Activated T-cell treated with anti-CD3 and anti-CD28 coated beads, Interleukin-2, amount 50 U/mL, for 72 hours (primary cell): ENCODE data around the gene PLEKHG1. TPM values are rescaled to one million over a fixed set of nuclear protein-coding genes. Genes with fewer than 3 reads are reported as not detected.

ENCODE experiments used
- ATAC-seq, 2 donors: fragments of 150-1000 bp; cut with Tn5 transposase; replicated peaks in 1 of 2; 2 replicates each; pipeline ENCODE4 v1.10.0; 2021; ENCODE audit warnings: moderate library complexity in 2 of 2, mild to moderate bottlenecking in 1 of 2
- DNase-seq, 2 donors: peaks; one replicate each; pipeline ENCODE4 v3.0.0; 2021 to 2022; ENCODE audit warnings: mixed read lengths in 1 of 2
- H3K27ac Mint-ChIP-seq: one replicate; pipeline ENCODE4 v1.8.0; 2022; ENCODE audit warnings: mild to moderate bottlenecking, moderate library complexity, mixed read lengths
- H3K27me3 Mint-ChIP-seq: one replicate; pipeline ENCODE4 v1.8.0; 2022; ENCODE audit warnings: low read depth, mixed read lengths
- H3K36me3 Mint-ChIP-seq, 2 donors: one replicate each; pipeline ENCODE4 v1.8.0; 2022; ENCODE audit warnings: mixed read lengths in 2 of 2, mild to moderate bottlenecking in 1 of 2; ENCODE audit not compliant: insufficient read depth in 2 of 2
- H3K4me1 Mint-ChIP-seq: one replicate; pipeline ENCODE4 v1.8.0; 2022; ENCODE audit warnings: low read depth, mixed read lengths
- H3K4me3 Mint-ChIP-seq, 2 donors: one replicate each; pipeline ENCODE4 v1.8.0; 2022; ENCODE audit warnings: mild to moderate bottlenecking in 2 of 2, mixed read lengths in 2 of 2, moderate library complexity in 2 of 2
- H3K9me3 Mint-ChIP-seq, 2 donors: one replicate each; pipeline ENCODE4 v1.8.0; 2022; ENCODE audit warnings: mixed read lengths in 2 of 2
- total RNA-seq, 2 donors: library from RNA; stranded (reverse); gene quantifications; one replicate each; pipeline ENCODE4 v1.2.3, GENCODE V29; 2022

The PLEKHG1 gene
- 10 to 100 TPM; 25.0 to 27.1 TPM for total RNA-seq

DNA sequence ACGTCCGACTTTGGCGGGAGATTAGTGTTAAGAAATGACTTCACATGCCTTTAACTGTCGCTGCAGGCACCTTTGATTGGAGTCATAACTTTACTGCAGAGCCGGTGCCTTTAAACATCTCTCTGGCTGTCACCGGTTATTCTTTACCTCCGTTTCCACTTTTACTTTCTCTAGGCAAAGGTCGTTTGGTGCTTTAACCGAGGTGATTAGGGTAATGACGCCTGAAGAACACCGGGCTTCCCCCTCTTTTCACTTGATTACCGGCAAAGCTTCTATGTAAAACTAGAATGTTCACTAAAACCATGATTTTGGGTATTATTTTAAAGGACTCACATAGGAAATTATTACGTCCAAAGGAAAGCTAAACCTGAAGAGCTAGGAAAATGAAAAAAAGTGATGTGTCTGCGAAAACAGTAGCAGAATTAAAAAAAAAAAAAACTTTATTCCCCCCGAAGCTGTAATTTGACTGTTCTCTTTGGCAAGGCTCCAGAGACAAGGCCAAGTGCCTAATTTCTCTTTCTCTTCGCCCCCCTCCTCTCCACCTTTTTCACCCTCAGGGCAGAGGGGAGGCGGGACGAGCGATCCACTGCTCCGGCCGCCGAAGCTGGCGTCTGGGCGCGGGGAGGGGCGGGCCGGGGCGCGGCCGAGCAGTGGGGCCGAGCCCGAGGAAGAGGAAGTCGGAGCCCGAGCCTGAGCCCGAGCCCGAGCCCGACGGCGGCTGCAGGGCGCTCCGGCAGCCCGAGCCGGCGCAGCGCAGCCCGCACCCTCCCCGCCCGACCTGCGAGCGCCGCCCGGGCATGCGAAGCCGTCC, at the start of gene PLEKHG1:
PLEKHG1 (plus strand) TSS at position 687 of the 811 bp plus-strand sequence. CDS start 133,797 bp downstream, outside the sequence.
- Mint-ChIP-seq H3K27ac (peak within 1 kb of the TSS; percentile 97), H3K4me3 (peak within 1 kb of the TSS; percentile 92 to 97), H3K9me3 (no peaks in the 10 kb centered on the region), H3K36me3 (peaks cover 0 to 2% of the 10 kb centered on the region in 2 donors), H3K4me1 (peaks cover 28% of the 10 kb centered on the region), H3K27me3 (peaks cover 60% of the 10 kb centered on the region)
- DNase-seq (peak; percentile 76 to 77), ATAC-seq (peak; percentile 74 to 78)

DNA sequence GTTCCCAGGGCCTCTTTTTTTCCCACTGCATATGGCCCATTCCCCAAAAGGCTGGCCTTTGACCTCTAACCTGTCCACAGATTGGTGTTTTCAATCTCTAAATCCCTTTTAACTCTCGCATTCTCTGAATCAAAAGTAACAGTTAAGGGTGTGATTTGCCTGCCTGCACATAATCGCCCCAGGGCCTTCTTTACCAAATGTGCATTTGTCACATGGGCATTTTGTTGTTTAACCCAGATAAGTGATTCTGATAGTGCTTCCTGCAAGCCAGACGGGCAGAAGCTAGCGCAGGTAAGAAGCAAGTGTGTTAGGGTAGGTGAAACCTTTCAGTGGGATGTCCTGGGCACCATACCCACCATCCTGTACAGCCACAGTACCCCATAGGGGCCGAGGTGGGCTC, 49.4 kb upstream of the PLEKHG1 start:
- Mint-ChIP-seq H3K4me3 (no peak overlapping the region), H3K4me1 (no peaks in the 10 kb centered on the region), H3K27ac (no peak overlapping the region), H3K9me3 (peaks cover 0 to 2% of the 10 kb centered on the region in 2 donors), H3K36me3 (no peaks in the 10 kb centered on the region), H3K27me3 (peaks cover 43% of the 10 kb centered on the region)
- DNase-seq (no peak), ATAC-seq (no peak)

DNA sequence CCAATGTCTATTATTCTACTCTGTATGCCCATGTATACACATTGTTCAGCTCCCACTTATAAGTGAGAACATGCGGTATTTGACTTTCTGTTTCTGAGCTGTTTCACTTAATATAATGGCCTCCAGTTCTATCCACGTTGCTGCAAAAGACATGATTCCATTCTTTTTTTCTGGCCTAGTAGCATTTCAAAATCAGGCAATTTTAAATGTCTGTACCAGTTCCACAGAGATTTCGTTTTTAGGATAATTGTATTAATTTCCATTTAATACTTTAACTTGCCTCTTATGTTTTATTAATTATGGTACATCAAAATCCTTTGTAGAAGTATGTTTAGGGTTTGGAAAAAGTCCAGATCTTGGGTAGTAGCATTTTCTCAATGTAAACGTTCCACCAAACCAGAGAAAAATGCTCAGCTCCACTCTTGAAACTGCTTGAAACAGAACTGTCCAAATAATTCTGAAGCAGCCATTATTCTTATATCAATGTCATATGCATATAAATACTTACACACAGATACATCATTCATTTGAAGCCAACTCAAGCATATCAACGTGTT, 42.6 kb upstream of the PLEKHG1 start:
- H3K4me1 Mint-ChIP-seq, result no peaks in the 10 kb centered on the region
- H3K4me3 Mint-ChIP-seq, result no peak overlapping the region
- no peak for DNase-seq
- peaks cover 5 to 8% of the 10 kb centered on the region in 2 donors for H3K9me3 Mint-ChIP-seq
- H3K36me3 Mint-ChIP-seq, result peaks cover 0 to 2% of the 10 kb centered on the region in 2 donors
- H3K27ac Mint-ChIP-seq, result no peak overlapping the region
- no peak for ATAC-seq
- H3K27me3 Mint-ChIP-seq, result peaks cover 48% of the 10 kb centered on the region

DNA sequence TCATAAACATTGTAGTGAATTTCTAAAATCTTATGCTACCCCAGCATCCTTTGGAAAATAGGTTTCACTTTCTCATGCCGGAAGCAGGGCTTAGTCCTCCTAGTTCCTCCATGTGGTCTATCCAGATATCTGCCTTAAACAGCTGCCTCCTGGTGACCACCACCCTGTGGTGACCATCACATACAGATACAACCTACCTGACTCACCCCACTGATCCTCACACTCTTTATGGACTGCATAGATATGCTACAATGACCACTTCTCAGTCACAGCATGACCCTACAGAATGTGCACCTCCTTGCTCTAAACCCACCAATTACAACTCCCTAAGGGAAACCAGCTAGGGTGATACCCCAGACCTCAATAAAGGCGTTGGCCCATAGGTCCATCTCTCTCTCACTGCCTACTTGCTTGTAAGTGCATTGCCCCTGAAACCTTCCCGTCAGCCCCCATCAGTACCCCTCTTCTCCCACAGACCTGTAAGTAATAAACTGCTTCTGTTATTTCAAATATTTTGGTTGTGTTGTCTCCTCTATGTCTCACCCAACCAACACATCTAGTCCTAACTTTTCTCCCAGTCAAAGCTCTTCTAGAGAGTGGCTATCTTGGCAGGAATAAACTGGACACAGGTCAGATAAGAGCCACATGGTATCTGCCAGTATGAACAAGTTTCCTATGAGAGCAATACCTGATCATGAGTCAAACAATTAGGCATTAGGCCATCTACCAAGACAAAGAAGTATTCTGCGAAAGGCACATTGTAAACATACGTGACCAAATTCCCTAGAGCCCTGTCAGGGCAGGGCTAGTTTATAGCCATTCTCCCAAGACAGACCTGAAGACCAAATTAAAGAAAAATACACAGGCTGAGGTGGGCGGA, 39.4 kb upstream of the PLEKHG1 start:
- H3K4me3 Mint-ChIP-seq, result no peak overlapping the region
- DNase-seq, result no peak
- H3K36me3 Mint-ChIP-seq, result peaks cover 0 to 2% of the 10 kb centered on the region in 2 donors
- peaks cover 5 to 8% of the 10 kb centered on the region in 2 donors for H3K9me3 Mint-ChIP-seq
- H3K27me3 Mint-ChIP-seq, result peaks cover 55% of the 10 kb centered on the region
- H3K27ac Mint-ChIP-seq, result no peak overlapping the region
- H3K4me1 Mint-ChIP-seq, result no peaks in the 10 kb centered on the region
- ATAC-seq, result no peak

DNA sequence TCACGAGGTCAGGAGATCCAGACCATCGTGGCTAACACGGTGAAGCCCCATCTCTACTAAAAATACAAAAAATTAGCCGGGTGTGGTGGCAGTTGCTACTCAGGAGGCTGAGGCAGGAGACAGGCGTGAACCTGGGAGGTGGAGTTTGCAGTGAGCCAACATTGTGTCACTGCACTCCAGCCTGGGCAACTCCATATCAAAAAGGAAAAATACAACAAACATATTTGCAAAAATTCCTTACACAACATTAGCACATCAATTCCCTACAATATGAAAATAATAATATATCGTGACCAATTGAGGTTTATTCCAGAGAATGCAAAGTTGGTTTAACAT, 38.8 kb upstream of the PLEKHG1 start:
- DNase-seq (no peak), ATAC-seq (no peak)
- Mint-ChIP-seq H3K9me3 (peaks cover 5 to 8% of the 10 kb centered on the region in 2 donors), H3K27ac (no peak overlapping the region), H3K27me3 (peaks cover 49% of the 10 kb centered on the region), H3K4me1 (no peaks in the 10 kb centered on the region), H3K4me3 (no peak overlapping the region), H3K36me3 (peaks cover 0 to 2% of the 10 kb centered on the region in 2 donors)

DNA sequence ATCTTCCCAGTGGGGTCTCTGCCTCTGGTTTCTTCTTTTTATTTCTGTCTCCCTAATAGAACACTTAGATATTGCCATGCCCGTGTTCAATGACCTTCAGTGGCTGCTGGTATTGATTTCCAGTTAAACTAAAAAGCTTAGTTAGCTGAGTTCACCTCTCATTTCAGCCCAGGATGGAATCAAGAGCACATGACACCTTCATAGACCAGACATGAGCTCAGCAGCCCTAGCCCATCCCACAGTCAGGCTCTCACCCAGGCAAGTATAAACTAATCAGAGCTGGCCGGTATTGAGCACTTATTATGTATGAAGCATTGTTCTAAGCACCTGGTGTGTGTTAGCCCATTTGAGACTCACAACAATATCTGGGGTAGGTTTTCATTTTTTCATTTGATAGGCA, 33.7 kb upstream of the PLEKHG1 start:
- H3K36me3 Mint-ChIP-seq, result no peaks in the 10 kb centered on the region
- H3K27ac Mint-ChIP-seq, result no peak overlapping the region
- DNase-seq (no peak), ATAC-seq (no peak)
- no peak overlapping the region for H3K4me3 Mint-ChIP-seq
- no peaks in the 10 kb centered on the region for H3K4me1 Mint-ChIP-seq
- no peaks in the 10 kb centered on the region for H3K9me3 Mint-ChIP-seq
- H3K27me3 Mint-ChIP-seq, result peaks cover 44% of the 10 kb centered on the region

DNA sequence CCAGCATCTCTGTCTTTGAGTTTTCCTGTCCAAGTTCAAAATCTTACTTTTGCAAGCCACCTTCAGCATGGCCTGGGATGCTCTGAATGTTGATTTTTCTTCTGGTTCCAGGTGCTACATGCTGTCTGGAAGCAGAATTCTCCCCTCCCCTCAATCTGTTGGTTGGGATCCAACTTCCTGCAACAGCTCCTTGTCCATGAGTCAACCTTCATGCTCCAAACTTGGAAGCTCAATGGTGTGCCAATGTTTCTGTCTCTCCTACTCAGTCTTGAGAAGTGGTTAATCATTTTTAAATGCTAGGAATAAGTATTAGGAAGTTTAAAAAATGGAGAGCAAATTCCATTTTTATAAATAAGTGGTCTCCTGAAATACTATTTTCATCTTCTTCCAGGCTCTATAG, 33.2 kb upstream of the PLEKHG1 start:
- no peaks in the 10 kb centered on the region for H3K36me3 Mint-ChIP-seq
- no peak for ATAC-seq
- no peaks in the 10 kb centered on the region for H3K9me3 Mint-ChIP-seq
- no peaks in the 10 kb centered on the region for H3K4me1 Mint-ChIP-seq
- peaks cover 44% of the 10 kb centered on the region for H3K27me3 Mint-ChIP-seq
- DNase-seq, result no peak
- no peak overlapping the region for H3K4me3 Mint-ChIP-seq
- H3K27ac Mint-ChIP-seq, result no peak overlapping the region

DNA sequence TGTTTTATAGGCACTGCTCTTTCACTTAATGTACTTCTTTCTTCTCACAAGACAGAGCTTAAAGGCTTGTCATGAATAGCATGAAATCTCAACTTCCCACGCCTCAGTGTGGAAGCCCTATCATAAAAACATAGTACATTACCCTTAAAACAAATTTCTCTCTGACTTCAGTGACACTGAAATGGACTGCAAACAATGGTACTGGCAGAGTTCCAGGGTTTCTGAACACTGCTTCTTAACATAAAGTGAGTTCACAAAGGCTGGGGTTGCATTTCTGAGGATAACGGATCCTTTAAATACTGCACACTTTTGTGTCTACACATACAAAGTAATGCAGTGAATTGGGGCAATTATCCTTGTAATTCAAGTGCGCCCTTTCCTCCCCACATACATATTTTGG, 32.3 kb upstream of the PLEKHG1 start:
- H3K27me3 Mint-ChIP-seq, result peaks cover 48% of the 10 kb centered on the region
- H3K27ac Mint-ChIP-seq, result no peak overlapping the region
- no peak overlapping the region for H3K4me3 Mint-ChIP-seq
- no peaks in the 10 kb centered on the region for H3K4me1 Mint-ChIP-seq
- ATAC-seq, result no peak
- no peaks in the 10 kb centered on the region for H3K36me3 Mint-ChIP-seq
- no peak for DNase-seq
- H3K9me3 Mint-ChIP-seq, result no peaks in the 10 kb centered on the region

DNA sequence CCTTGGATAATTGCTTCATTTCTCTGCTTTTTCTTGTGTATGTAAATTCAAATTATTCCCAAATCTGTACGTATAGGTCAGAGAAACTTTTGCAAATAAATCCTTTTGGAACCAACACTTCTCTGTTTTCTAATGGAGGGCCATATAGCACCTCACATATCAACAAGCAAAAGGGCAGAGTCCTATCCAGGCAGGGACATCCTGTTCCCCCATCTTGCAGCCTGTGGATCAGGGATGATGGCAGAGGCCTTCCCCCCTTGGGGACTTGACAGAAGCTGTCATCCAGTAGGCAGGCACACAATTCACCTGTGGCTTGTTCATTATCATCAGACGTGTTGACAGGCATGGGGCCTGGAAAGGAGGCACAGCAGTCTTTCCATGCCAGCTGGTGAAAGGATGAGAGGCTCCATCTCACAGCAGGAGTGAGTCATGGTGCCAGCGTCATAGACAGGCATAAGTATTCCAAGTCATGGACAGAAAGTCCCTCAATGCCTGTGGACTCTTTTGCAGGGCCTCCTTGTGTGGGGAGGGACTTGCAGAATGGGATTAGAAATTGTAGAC, 31.8 kb upstream of the PLEKHG1 start:
- Mint-ChIP-seq H3K27me3 (peaks cover 52% of the 10 kb centered on the region), H3K4me1 (no peaks in the 10 kb centered on the region), H3K9me3 (no peaks in the 10 kb centered on the region), H3K4me3 (no peak overlapping the region), H3K36me3 (no peaks in the 10 kb centered on the region), H3K27ac (no peak overlapping the region)
- no peak for DNase-seq
- ATAC-seq, result no peak

DNA sequence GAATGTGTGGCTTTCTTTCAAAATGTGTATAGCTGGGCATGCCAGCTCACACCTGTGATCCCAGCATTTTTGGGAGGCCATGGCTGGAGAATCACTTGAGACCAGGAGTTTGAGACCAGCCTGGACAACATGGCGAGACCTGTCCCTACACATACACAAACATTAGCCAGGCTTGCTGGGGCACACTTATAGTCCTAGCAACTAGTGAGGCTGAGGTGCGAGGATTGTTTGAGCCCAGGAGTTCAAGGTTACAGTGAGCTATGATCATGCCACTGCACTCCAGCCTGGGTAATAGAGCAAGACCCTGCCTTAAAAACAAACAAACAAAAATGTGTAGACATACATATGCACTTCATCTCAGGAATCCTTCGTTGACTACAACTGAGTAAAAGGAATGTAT, 31.1 kb upstream of the PLEKHG1 start:
- no peaks in the 10 kb centered on the region for H3K9me3 Mint-ChIP-seq
- no peak overlapping the region for H3K4me3 Mint-ChIP-seq
- H3K4me1 Mint-ChIP-seq, result no peaks in the 10 kb centered on the region
- H3K27ac Mint-ChIP-seq, result no peak overlapping the region
- no peak for ATAC-seq
- DNase-seq, result no peak
- peaks cover 46% of the 10 kb centered on the region for H3K27me3 Mint-ChIP-seq
- no peaks in the 10 kb centered on the region for H3K36me3 Mint-ChIP-seq

DNA sequence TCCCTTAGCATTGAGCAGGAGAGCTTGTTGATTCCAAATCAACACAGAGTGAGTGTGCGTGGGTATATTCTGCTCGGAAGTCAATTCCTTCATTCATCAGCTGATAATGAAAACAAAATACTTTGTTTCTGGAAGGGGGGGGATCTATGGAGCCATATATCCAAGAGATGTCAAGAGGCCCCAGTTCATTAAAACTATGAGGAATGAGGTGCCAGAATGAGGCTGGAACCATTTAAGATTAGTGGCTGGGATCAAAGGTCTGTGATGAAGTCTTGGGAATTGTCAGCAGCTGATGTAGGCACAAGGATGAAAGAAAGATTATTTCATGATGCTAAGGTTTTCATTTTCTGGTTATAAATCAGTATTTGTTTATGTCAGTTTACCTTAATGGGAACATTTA, 30.5 kb upstream of the PLEKHG1 start:
- no peaks in the 10 kb centered on the region for H3K9me3 Mint-ChIP-seq

DNA sequence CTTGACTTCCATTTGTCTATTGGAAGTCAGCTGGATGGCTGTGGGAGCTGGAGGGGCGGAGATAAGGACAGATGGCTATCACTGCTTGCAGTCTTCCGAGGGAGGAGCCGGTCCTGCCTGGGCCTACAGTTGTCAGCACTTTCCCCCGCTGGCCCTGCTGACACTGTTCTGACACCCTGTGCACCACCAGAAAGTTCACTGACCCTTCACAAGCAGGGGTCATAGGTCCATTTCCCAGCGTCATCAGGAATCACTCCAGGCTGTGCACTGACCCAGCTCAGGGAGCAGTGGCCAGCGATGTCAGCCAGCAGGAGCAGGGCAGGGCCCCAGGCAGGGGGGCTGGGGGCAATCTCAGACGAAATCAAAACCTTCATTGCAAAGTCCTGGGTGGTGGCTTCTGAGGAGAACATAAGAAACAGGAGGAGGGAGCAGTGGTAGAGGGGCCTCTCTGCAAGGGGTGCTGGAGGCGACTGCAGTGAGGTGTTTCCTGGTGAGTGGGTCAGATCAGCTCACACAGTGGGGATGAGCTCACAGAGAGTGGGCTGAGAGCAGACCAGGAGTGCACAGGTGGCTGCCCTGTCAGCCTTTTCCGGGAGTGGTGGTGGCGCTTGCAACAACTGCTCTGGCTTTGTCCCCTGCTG, 26.5 kb upstream of the PLEKHG1 start:
- Mint-ChIP-seq H3K9me3 (no peaks in the 10 kb centered on the region), H3K27me3 (peaks cover 48% of the 10 kb centered on the region), H3K4me1 (no peaks in the 10 kb centered on the region), H3K27ac (no peak overlapping the region), H3K4me3 (no peak overlapping the region), H3K36me3 (no peaks in the 10 kb centered on the region)
- ATAC-seq (no peak), DNase-seq (no peak)

More for the DNA sequence above, 30.5 kb upstream of the PLEKHG1 start:
- no peak for ATAC-seq
- DNase-seq, result no peak
- Mint-ChIP-seq H3K4me3 (no peak overlapping the region), H3K27ac (no peak overlapping the region), H3K4me1 (no peaks in the 10 kb centered on the region), H3K36me3 (no peaks in the 10 kb centered on the region), H3K27me3 (peaks cover 48% of the 10 kb centered on the region)
